Breast epithelium (tissue), 4 donors: ENCODE measurements around the gene ATAD2B. TPM values are rescaled to one million over a fixed set of nuclear protein-coding genes. Genes with fewer than 3 reads are reported as not detected.

Experiments used
- DNase-seq, 2 donors: peaks; one replicate each; pipeline ENCODE4 v3.0.0-alpha.2; 2019; ENCODE audit warnings: low spot score in 2 of 2
- H3K27ac ChIP-seq, 2 donors: fragments of 200-600 bp; sonication (generic) in 1 of 2; one replicate each; pipeline ENCODE4 v1.5.1; 2016 to 2019; ENCODE audit warnings: mild to moderate bottlenecking in 1 of 2
- H3K27me3 ChIP-seq, 2 donors: fragments of 200-600 bp; sonication (generic) in 1 of 2; one replicate each; pipeline versions ENCODE4 v1.5.1 to v1.6.0; 2017 to 2019; ENCODE audit warnings: control low read depth in 1 of 2, mild to moderate bottlenecking in 1 of 2
- H3K36me3 ChIP-seq: fragments of 200-600 bp; one replicate; pipeline ENCODE4 v1.5.1; 2019
- H3K4me1 ChIP-seq, 2 donors: fragments of 200-600 bp; sonication (generic); one replicate each; pipeline ENCODE4 v1.5.1; 2016 to 2019; ENCODE audit warnings: control low read depth in 1 of 2
- H3K4me3 ChIP-seq, 3 donors: fragments of 200-600 bp; sonication (generic); 1 replicate in 2 of 3; 2 replicates in 1 of 3; pipeline ENCODE4 v1.5.1; 2016 to 2019; ENCODE audit warnings: mild to moderate bottlenecking in 3 of 3, moderate library complexity in 2 of 3
- H3K9me3 ChIP-seq, 2 donors: fragments of 200-600 bp; sonication (generic) in 1 of 2; one replicate each; pipeline ENCODE4 v1.5.1; 2016 to 2019; ENCODE audit warnings: control low read depth in 1 of 2
- POLR2A ChIP-seq: fragments of 450-650 bp; IDR thresholded peaks from one replicate; pipeline ENCODE4 v1.6.1; 2016; ENCODE audit warnings: antibody characterized with exemption, mild to moderate bottlenecking, moderate library complexity
- POLR2AphosphoS5 ChIP-seq, 3 donors: sonication (generic); formaldehyde crosslinking; IDR thresholded peaks; one replicate each; pipeline ENCODE4 v1.6.1; 2017; ENCODE audit warnings: antibody characterized with exemption in 3 of 3
- intact Hi-C: fragments of 100-400 bp; cut with DNase I; formaldehyde crosslinking; loops from one replicate; pipeline ENCODE4 v1.15.1; 2023; ENCODE audit warnings: low total_unique reads
- total RNA-seq, 3 donors: library from RNA; depleted of rRNA; stranded (reverse); fragments of >200 nt; gene quantifications; one replicate each; pipeline ENCODE4 v1.1.0, GENCODE V29; 2016
- TF ChIP-seq, protein P1 (sequence below), 3 donors: fragments of 450-650 bp; IDR thresholded peaks; one replicate each; pipeline ENCODE4 v1.5.1; 2016 to 2017; ENCODE audit warnings: antibody characterized with exemption in 3 of 3, mild to moderate bottlenecking in 3 of 3, moderate library complexity in 3 of 3

Gene ATAD2B
- total RNA-seq, 3 donors from 2014 or later, result 22.6 to 48.1 (median 34.4) TPM

DNA sequence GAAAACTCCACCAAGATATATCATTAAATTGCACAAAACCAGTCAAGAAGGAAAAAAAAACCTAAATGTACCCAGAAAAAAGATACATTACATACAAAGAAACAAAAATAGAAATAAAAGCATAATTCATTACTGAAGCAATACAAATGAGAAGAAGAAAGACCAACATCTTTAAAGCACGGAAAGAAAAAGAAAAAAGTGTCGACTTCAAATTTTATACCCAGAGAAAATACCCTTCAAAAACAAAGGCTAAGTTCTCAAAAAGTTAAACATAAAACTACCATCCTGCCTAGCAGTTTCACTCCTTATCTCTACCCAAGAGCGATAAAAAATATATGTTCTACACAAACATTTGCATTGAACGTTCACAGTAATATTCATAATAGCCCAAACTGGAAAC lies 82.0 kb downstream of the ATAD2B start:
- intact Hi-C loops, result no loop called here
- TF ChIP-seq POLR2A (no peak), POLR2AphosphoS5 (IDR thresholded peaks at IDR 0.05) (no peak)
- TF ChIP-seq, protein P1, sequence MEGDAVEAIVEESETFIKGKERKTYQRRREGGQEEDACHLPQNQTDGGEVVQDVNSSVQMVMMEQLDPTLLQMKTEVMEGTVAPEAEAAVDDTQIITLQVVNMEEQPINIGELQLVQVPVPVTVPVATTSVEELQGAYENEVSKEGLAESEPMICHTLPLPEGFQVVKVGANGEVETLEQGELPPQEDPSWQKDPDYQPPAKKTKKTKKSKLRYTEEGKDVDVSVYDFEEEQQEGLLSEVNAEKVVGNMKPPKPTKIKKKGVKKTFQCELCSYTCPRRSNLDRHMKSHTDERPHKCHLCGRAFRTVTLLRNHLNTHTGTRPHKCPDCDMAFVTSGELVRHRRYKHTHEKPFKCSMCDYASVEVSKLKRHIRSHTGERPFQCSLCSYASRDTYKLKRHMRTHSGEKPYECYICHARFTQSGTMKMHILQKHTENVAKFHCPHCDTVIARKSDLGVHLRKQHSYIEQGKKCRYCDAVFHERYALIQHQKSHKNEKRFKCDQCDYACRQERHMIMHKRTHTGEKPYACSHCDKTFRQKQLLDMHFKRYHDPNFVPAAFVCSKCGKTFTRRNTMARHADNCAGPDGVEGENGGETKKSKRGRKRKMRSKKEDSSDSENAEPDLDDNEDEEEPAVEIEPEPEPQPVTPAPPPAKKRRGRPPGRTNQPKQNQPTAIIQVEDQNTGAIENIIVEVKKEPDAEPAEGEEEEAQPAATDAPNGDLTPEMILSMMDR (IDR thresholded peaks at IDR 0.05), result no peak
- H3K4me3 ChIP-seq, result no peak overlapping the region

DNA sequence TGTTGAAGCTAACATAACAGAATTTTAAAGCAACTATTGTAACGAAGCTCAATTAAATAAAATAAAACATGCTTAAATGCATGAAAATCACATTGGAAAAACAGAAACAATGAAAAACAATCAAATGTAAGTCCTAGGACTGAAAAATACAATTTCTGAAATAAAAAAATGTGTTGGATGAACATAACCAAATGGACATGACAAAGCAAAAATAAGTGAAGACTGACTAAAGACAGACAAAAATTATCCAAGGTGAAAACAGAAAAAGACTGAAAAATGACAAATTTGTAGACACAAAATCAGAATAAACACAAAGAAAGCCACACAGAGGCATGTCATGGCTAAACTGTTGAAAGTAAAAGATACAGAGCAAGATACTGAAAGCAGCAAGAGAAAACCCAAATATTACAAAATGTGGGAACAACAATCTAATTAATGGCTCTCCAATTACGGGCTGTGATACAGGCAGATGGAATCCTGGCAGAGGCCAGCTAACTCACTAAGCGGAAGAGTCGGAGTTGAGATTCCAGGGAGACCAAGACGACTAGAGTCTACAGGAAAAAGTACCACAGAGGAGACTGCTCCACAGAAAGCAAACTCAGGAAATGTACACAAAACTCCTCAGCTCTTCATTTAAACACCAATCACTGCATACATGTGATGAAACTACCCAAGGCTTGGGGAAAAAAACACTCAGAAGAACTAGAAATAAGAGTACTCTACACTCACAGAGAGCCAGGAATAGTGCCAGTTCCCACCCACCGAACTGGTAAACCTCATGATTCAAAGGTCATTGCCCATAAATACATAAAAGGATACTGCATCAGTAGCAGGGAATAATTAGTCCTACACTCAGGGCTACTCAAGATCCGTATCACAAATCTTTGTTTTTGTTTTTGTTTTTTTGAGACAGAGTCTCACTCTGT lies 83.6 kb downstream of the ATAD2B start:
- H3K27me3 ChIP-seq, result no peaks in the 10 kb centered on the region
- intact Hi-C loops, result no loop called here
- TF ChIP-seq, protein P1 (IDR thresholded peaks at IDR 0.05), result no peak
- TF ChIP-seq POLR2A, result no peak
- no peak for TF ChIP-seq POLR2AphosphoS5 (IDR thresholded peaks at IDR 0.05)
- DNase-seq, result no peak
- no peaks in the 10 kb centered on the region for H3K9me3 ChIP-seq
- no peaks in the 10 kb centered on the region for H3K36me3 ChIP-seq
- H3K27ac ChIP-seq, result no peak overlapping the region
- no peaks in the 10 kb centered on the region for H3K4me1 ChIP-seq
- no peak overlapping the region for H3K4me3 ChIP-seq

More for the DNA sequence above, 82.0 kb downstream of the ATAD2B start:
- no peaks in the 10 kb centered on the region for H3K36me3 ChIP-seq
- no peak for DNase-seq
- H3K27ac ChIP-seq, result no peak overlapping the region
- no peaks in the 10 kb centered on the region for H3K27me3 ChIP-seq
- H3K9me3 ChIP-seq, result no peaks in the 10 kb centered on the region
- no peaks in the 10 kb centered on the region for H3K4me1 ChIP-seq

DNA sequence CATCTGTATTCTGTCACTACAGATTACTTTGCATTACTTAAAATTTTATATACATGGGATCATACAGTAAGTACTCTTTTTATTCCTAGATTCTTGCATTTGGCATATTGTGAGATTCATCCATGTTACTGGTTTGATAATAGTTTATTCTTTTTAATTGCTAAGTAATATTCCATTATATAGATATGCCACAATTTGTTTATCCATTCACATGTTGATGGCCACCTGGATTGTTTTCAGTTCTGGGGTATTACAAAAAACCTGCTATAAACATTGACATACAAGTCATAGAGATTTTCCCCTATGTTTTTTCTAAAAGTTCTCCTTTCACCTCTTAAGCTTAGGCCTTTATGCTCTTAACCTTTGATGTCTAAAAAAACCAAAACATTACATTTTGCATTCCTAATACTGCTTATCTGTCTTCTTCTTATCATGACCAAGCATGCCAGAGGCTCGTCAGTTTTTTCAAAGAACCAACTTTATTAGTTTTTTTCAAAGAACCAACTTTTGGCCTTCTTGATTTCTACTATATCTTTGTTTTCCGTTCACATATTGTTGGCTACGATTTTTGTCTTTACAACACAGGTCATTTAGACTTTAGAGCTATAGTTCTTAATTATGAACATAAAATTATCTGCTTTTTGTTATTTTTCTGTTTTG lies 86.9 kb downstream of the ATAD2B start:
- Histone ChIP-seq H3K4me1 (no peaks in the 10 kb centered on the region), H3K27ac (no peak overlapping the region), H3K9me3 (no peaks in the 10 kb centered on the region), H3K27me3 (no peaks in the 10 kb centered on the region), H3K36me3 (no peaks in the 10 kb centered on the region), H3K4me3 (no peak overlapping the region)
- TF ChIP-seq POLR2AphosphoS5 (IDR thresholded peaks at IDR 0.05) (no peak), POLR2A (no peak)
- TF ChIP-seq, protein P1 (IDR thresholded peaks at IDR 0.05), result no peak
- intact Hi-C loops, result no loop called here
- DNase-seq, result no peak

DNA sequence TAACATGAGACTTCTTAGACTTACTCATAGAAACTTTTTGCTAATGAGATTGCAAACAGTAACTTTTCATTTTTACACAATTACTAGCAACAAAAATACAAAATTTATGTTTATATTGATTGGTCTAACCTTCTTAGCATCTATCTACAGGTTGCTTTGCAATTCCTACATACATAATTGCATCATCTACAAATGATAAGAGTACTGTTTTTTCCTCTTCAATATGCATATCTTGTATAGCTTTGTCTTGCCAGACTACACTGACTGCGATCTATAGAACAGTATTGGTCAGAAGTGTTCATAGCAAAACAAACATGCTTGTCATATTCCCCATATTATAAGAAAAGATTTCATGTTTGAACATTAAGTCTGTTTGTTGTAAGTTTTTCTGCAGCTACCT lies 87.9 kb downstream of the ATAD2B start:
- H3K4me3 ChIP-seq, result no peak overlapping the region
- no peak overlapping the region for H3K27ac ChIP-seq
- intact Hi-C loops, result no loop called here
- H3K9me3 ChIP-seq, result no peaks in the 10 kb centered on the region
- H3K36me3 ChIP-seq, result no peaks in the 10 kb centered on the region
- TF ChIP-seq POLR2AphosphoS5 (IDR thresholded peaks at IDR 0.05) (no peak), POLR2A (no peak)
- TF ChIP-seq, protein P1 (IDR thresholded peaks at IDR 0.05), result no peak
- no peak for DNase-seq
- no peaks in the 10 kb centered on the region for H3K27me3 ChIP-seq
- no peaks in the 10 kb centered on the region for H3K4me1 ChIP-seq

DNA sequence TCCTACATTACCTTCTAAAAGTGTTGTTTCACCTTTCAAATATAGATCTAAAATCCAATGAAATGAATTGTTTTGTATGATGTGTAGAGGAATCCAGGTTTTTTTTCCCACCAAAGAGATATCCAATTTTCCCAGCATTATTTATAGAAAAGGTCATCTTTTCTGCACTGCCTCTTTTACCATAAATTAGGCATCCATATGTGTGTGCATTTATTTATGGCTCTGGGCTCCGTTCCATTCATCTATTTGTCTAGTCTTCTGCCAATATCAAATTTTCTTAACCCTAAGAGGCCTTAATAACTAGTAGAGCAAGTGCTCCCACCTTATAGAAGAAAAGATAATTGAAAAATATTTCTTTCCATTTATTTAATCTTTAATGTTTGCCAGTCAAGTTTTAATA lies 88.3 kb downstream of the ATAD2B start:
- Histone ChIP-seq H3K27me3 (no peaks in the 10 kb centered on the region), H3K4me1 (no peaks in the 10 kb centered on the region), H3K27ac (no peak overlapping the region), H3K9me3 (no peaks in the 10 kb centered on the region), H3K4me3 (no peak overlapping the region), H3K36me3 (no peaks in the 10 kb centered on the region)
- TF ChIP-seq POLR2AphosphoS5 (IDR thresholded peaks at IDR 0.05) (no peak), POLR2A (no peak)
- TF ChIP-seq, protein P1 (IDR thresholded peaks at IDR 0.05), result no peak
- no peak for DNase-seq
- intact Hi-C loops, result no loop called here
